K562 (cell line): Measurements from ENCODE around the gene COMMD2. TPM values are rescaled to one million over a fixed set of nuclear protein-coding genes. Genes with fewer than 3 reads are reported as not detected.

Source experiments
- ARID2 ChIP-seq: fragments of 450-650 bp; IDR thresholded peaks from 2 replicates; pipeline ENCODE4 v1.6.1; 2017; ENCODE audit warnings: antibody characterized with exemption, mild to moderate bottlenecking
- BRCA1 ChIP-seq, 2 experiments: fragments of 450-650 bp in 1 of 2; sonication (generic) in 1 of 2; formaldehyde crosslinking in 1 of 2; IDR thresholded peaks; 2 replicates each; pipeline versions ENCODE4 v1.5.0 to v1.6.1; 2017 to 2020; ENCODE audit warnings: mild to moderate bottlenecking in 1 of 2, missing genetic modification reagents in 1 of 2
- CCAR2 ChIP-seq: fragments of 200-400 bp; formaldehyde crosslinking; IDR thresholded peaks from 2 replicates; pipeline ENCODE4 v1.6.1; 2017; ENCODE audit warnings: mild to moderate bottlenecking, low read depth, low read length
- CHD2 ChIP-seq: IDR thresholded peaks from 2 replicates; pipeline ENCODE4 v1.6.1; 2011; ENCODE audit warnings: low read depth, low read length
- ERF ChIP-seq: fragments of 450-650 bp; formaldehyde crosslinking; IDR thresholded peaks from 2 replicates; pipeline ENCODE4 v1.4.0; 2020; ENCODE audit warnings: mild to moderate bottlenecking, mixed read lengths
- ETV5 ChIP-seq: sonication (generic); formaldehyde crosslinking; IDR thresholded peaks from 2 replicates; pipeline ENCODE4 v1.4.0; 2020; ENCODE audit warnings: low read depth, mild to moderate bottlenecking, missing genetic modification reagents
- HNRNPK ChIP-seq: fragments of 200-400 bp; formaldehyde crosslinking; IDR thresholded peaks from one replicate; pipeline ENCODE4 v1.6.1; 2018; ENCODE audit warnings: mild to moderate bottlenecking, low read depth, low read length; ENCODE audit not compliant: poor library complexity, severe bottlenecking
- ILF3 ChIP-seq: fragments of 450-650 bp; IDR thresholded peaks from 2 replicates; pipeline ENCODE4 v1.6.1; 2018; ENCODE audit warnings: antibody characterized with exemption, mild to moderate bottlenecking, moderate library complexity, borderline replicate concordance
- JUN ChIP-seq, 2 experiments: sonication (generic) in 1 of 2; formaldehyde crosslinking in 1 of 2; IDR thresholded peaks; 2 replicates each; pipeline versions ENCODE4 v1.6.1 to v1.8.0; 2012 to 2022; ENCODE audit warnings: borderline replicate concordance in 2 of 2, mild to moderate bottlenecking in 2 of 2, improper control_type of control experiment in 1 of 2, low read depth in 1 of 2, low read length in 1 of 2, missing genetic modification reagents in 1 of 2
- MCM2 ChIP-seq: fragments of 450-650 bp; IDR thresholded peaks from 2 replicates; pipeline ENCODE4 v1.6.1; 2017; ENCODE audit warnings: low read depth, mild to moderate bottlenecking
- SIN3A ChIP-seq, 2 experiments: fragments of 150-350 bp in 1 of 2; IDR thresholded peaks; 2 replicates each; pipeline ENCODE4 v1.6.1; 2011 to 2016; ENCODE audit warnings: borderline replicate concordance in 2 of 2, low read depth in 2 of 2, low read length in 2 of 2, mild to moderate bottlenecking in 2 of 2, moderate library complexity in 2 of 2; ENCODE audit not compliant: control insufficient read depth in 1 of 2
- ZFP1 ChIP-seq: fragments of 450-650 bp; formaldehyde crosslinking; IDR thresholded peaks from 2 replicates; pipeline ENCODE4 v1.4.0; 2020; ENCODE audit warnings: mild to moderate bottlenecking, mixed read lengths
- ZFP36 ChIP-seq: fragments of 150-350 bp; IDR thresholded peaks from 2 replicates; pipeline ENCODE4 v1.6.1; 2018; ENCODE audit warnings: low read length, low read depth; ENCODE audit not compliant: partially characterized antibody
- ZSCAN29 ChIP-seq: fragments of 450-650 bp; IDR thresholded peaks from 2 replicates; pipeline ENCODE4 v1.6.1; 2017
- polyA plus RNA-seq, 8 experiments: library from polyadenylated mRNA; depleted of rRNA in 4 of 8; stranded (reverse) in 5 of 8; unstranded in 3 of 8; fragments of >200 nt; fragmentation: Nextera tagmentation in 2 of 8; fragmentation: Illumina TruSeq in 1 of 8; extraction: Ambion mirVana in 2 of 8; extraction: Trizol in 1 of 8; gene quantifications; 2 replicates each; pipeline versions ENCODE4 v1.2.1 to v1.2.3, GENCODE V29; 2011 to 2014; ENCODE audit warnings: inconsistent platforms in 1 of 8, missing spikeins in 1 of 8
- total RNA-seq, 7 experiments: library from RNA; depleted of rRNA in 6 of 7; stranded (reverse); fragments of >200 nt in 6 of 7; fragmentation: Illumina TruSeq in 2 of 7; extraction: Trizol in 2 of 7; gene quantifications; 2 replicates each; pipeline versions ENCODE4 v1.2.1 to v1.2.3, GENCODE V29; 2011 to 2021; ENCODE audit warnings: low replicate concordance in 1 of 7
- TF ChIP-seq, protein P1 (sequence below): fragments of 450-650 bp; IDR thresholded peaks from 2 replicates; pipeline ENCODE4 v1.6.1; 2014; ENCODE audit warnings: low read depth, mild to moderate bottlenecking, moderate library complexity, borderline replicate concordance
- TF ChIP-seq, protein P2 (sequence below): sonication (generic); formaldehyde crosslinking; IDR thresholded peaks from 2 replicates; pipeline ENCODE4 v1.8.0; 2022; ENCODE audit warnings: mild to moderate bottlenecking, missing genetic modification reagents
- TF ChIP-seq, protein P3 (sequence below): sonication (generic); formaldehyde crosslinking; IDR thresholded peaks from 2 replicates; pipeline ENCODE4 v1.8.0; 2023; ENCODE audit warnings: mild to moderate bottlenecking, missing genetic modification reagents
- TF ChIP-seq, protein P4 (sequence below): sonication (generic); formaldehyde crosslinking; IDR thresholded peaks from 2 replicates; pipeline ENCODE4 v1.8.1; 2023; ENCODE audit warnings: mild to moderate bottlenecking, missing genetic modification reagents

Gene COMMD2
- total and polyA plus RNA-seq, 9 of the 15 experiments (the other 6 are each of a cell fraction or from before 2014, with no cell fraction given), result 25.8 to 102 (median 41.8) TPM

DNA sequence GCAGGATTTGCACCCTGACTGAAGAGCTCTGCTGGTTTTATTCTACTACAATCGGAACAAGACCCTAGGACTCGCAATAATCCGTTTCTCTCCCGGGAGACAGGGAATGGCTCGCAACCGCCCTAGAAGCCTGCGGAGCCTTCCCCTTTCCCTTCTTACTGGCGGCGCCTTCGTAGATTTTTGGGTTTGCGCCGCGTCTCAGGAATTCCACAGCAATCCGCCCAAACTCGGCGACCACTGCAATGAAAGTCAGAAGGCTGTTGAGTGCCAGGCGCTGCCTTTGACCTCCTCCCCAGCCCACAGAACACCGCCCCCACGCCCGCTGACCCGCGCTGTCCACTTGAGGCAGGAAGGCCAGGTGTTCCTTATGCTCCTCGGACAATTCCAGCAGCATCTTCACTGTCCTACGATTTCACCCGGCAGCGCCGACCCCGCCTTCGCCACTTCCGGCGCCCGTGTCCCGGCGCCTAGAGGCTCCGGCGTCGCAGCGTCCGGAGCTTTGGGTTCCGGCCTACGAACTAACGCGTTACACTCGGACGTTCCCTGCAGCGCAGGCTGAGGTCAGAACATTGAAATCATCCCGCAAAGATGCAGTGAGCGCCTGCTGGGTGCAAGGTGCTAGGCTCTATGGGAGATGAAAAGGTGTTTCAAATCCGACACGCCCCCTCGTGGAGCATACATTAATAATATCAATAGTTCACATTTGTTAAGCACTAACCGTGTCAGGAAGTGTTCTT is at the start of gene COMMD2 (continued):
- TF ChIP-seq ERF (no peak), ARID2 (no peak), CHD2 (peak; percentile 43; the same call in 1 of the 2 replicates), ZSCAN29 (0 out of 2 replicates have a peak, but pooled peaks have one; percentile 29), SIN3A (IDR thresholded peaks at IDR 0.05; ENCODE audit: borderline replicate concordance in 2 of 2, control insufficient read depth in 1 of 2, low read depth in 2 of 2, low read length in 2 of 2) (no peak), ILF3 (no peak), BRCA1 (IDR thresholded peaks at IDR 0.05) (no peak), BRCA1 (CRISPR knock-in tag; IDR thresholded peaks at IDR 0.05) (no peak), HNRNPK (no peak), JUN (IDR thresholded peaks at IDR 0.05; ENCODE audit: borderline replicate concordance, low read depth, low read length) (peak; percentile 66; the same call in 1 of the 2 replicates), JUN (CRISPR knock-in tag; IDR thresholded peaks at IDR 0.05; ENCODE audit: borderline replicate concordance) (no peak; the same call in 1 of the 2 replicates), CCAR2 (no peak), ZFP1 (CRISPR knock-in tag) (no peak), ZFP36 (no peak), MCM2 (no peak), ETV5 (CRISPR knock-in tag) (peak; percentile 79)
- TF ChIP-seq, protein P1, sequence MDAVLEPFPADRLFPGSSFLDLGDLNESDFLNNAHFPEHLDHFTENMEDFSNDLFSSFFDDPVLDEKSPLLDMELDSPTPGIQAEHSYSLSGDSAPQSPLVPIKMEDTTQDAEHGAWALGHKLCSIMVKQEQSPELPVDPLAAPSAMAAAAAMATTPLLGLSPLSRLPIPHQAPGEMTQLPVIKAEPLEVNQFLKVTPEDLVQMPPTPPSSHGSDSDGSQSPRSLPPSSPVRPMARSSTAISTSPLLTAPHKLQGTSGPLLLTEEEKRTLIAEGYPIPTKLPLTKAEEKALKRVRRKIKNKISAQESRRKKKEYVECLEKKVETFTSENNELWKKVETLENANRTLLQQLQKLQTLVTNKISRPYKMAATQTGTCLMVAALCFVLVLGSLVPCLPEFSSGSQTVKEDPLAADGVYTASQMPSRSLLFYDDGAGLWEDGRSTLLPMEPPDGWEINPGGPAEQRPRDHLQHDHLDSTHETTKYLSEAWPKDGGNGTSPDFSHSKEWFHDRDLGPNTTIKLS, result peak; percentile 46; the same call in 1 of the 2 replicates
- TF ChIP-seq, protein P2, sequence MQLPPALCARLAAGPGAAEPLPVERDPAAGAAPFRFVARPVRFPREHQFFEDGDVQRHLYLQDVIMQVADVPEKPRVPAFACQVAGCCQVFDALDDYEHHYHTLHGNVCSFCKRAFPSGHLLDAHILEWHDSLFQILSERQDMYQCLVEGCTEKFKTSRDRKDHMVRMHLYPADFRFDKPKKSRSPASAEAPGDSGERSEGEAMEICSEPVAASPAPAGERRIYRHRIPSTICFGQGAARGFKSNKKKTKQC, result no peak; the same call in 1 of the 2 replicates
- TF ChIP-seq, protein P3, sequence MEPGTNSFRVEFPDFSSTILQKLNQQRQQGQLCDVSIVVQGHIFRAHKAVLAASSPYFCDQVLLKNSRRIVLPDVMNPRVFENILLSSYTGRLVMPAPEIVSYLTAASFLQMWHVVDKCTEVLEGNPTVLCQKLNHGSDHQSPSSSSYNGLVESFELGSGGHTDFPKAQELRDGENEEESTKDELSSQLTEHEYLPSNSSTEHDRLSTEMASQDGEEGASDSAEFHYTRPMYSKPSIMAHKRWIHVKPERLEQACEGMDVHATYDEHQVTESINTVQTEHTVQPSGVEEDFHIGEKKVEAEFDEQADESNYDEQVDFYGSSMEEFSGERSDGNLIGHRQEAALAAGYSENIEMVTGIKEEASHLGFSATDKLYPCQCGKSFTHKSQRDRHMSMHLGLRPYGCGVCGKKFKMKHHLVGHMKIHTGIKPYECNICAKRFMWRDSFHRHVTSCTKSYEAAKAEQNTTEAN, result 0 out of 2 replicates have a peak, but pooled peaks have one; percentile 68
- TF ChIP-seq, protein P4, sequence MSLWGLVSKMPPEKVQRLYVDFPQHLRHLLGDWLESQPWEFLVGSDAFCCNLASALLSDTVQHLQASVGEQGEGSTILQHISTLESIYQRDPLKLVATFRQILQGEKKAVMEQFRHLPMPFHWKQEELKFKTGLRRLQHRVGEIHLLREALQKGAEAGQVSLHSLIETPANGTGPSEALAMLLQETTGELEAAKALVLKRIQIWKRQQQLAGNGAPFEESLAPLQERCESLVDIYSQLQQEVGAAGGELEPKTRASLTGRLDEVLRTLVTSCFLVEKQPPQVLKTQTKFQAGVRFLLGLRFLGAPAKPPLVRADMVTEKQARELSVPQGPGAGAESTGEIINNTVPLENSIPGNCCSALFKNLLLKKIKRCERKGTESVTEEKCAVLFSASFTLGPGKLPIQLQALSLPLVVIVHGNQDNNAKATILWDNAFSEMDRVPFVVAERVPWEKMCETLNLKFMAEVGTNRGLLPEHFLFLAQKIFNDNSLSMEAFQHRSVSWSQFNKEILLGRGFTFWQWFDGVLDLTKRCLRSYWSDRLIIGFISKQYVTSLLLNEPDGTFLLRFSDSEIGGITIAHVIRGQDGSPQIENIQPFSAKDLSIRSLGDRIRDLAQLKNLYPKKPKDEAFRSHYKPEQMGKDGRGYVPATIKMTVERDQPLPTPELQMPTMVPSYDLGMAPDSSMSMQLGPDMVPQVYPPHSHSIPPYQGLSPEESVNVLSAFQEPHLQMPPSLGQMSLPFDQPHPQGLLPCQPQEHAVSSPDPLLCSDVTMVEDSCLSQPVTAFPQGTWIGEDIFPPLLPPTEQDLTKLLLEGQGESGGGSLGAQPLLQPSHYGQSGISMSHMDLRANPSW (CRISPR knock-in tag), result no peak
